HepG2 (cell line): ENCODE results near the gene VAMP2. TPM values are rescaled to one million over a fixed set of nuclear protein-coding genes. Genes with fewer than 3 reads are reported as not detected.
A peak's percentile ranks its signal among the peaks of the same experiment; 100 is the strongest.

Experiments used
- FOXC1 ChIP-seq: sonication (generic); formaldehyde crosslinking; IDR thresholded peaks from 2 replicates; pipeline ENCODE4 v1.8.0; 2022; ENCODE audit warnings: mild to moderate bottlenecking, missing genetic modification reagents, borderline replicate concordance
- GTF3A ChIP-seq: sonication (generic); formaldehyde crosslinking; conservative IDR thresholded peaks from 2 replicates; pipeline ENCODE4 v1.4.0; 2020; ENCODE audit warnings: mild to moderate bottlenecking, missing genetic modification reagents
- HDAC2 ChIP-seq: sonication (generic); formaldehyde crosslinking; IDR thresholded peaks from 2 replicates; pipeline ENCODE4 v1.4.0; 2020; ENCODE audit warnings: missing genetic modification reagents
- HMG20B ChIP-seq: conservative IDR thresholded peaks from 2 replicates; pipeline ENCODE4 v1.6.1; 2016; ENCODE audit warnings: missing genetic modification reagents, missing compliant biosample characterization
- HOXD1 ChIP-seq: sonication (generic); formaldehyde crosslinking; IDR thresholded peaks from 2 replicates; pipeline ENCODE4 v1.5.0; 2020; ENCODE audit warnings: missing genetic modification reagents
- MBNL3 ChIP-seq: fragments of 250-450 bp; sonication (Bioruptor Pico); conservative IDR thresholded peaks from 2 replicates; pipeline ENCODE4 v1.8.0; 2022; ENCODE audit warnings: mild to moderate bottlenecking, inconsistent platforms
- MIER3 ChIP-seq: IDR thresholded peaks from 2 replicates; pipeline ENCODE4 v1.6.1; 2016; ENCODE audit warnings: missing compliant biosample characterization, borderline replicate concordance
- NFATC3 ChIP-seq: sonication (generic); formaldehyde crosslinking; IDR thresholded peaks from 2 replicates; pipeline ENCODE4 v1.5.1; 2020; ENCODE audit warnings: mild to moderate bottlenecking, missing genetic modification reagents
- PRDM10 ChIP-seq: sonication (generic); formaldehyde crosslinking; IDR thresholded peaks from 2 replicates; pipeline ENCODE4 v1.4.0; 2020; ENCODE audit warnings: low read depth, missing genetic modification reagents
- REPIN1 ChIP-seq: sonication (generic); formaldehyde crosslinking; IDR thresholded peaks from 2 replicates; pipeline ENCODE4 v1.8.0; 2022; ENCODE audit warnings: missing genetic modification reagents, low read depth, mild to moderate bottlenecking, borderline replicate concordance
- SMYD3 ChIP-seq: sonication (generic); formaldehyde crosslinking; IDR thresholded peaks from 2 replicates; pipeline ENCODE4 v1.8.1; 2023; ENCODE audit warnings: mild to moderate bottlenecking, missing genetic modification reagents
- TBP ChIP-seq: sonication (generic); formaldehyde crosslinking; IDR thresholded peaks from 2 replicates; pipeline ENCODE4 v1.5.0; 2020; ENCODE audit warnings: missing genetic modification reagents
- ZNF101 ChIP-seq: sonication (generic); formaldehyde crosslinking; IDR thresholded peaks from 2 replicates; pipeline ENCODE4 v1.4.0; 2020; ENCODE audit warnings: mild to moderate bottlenecking, low read depth, missing genetic modification reagents, borderline replicate concordance
- ZNF292 ChIP-seq: sonication (generic); formaldehyde crosslinking; IDR thresholded peaks from 2 replicates; pipeline ENCODE4 v1.8.1; 2022; ENCODE audit warnings: mild to moderate bottlenecking, low read depth, missing genetic modification reagents, borderline replicate concordance
- ZNF318 ChIP-seq: sonication (generic); formaldehyde crosslinking; IDR thresholded peaks from 2 replicates; pipeline ENCODE4 v1.4.0; 2020; ENCODE audit warnings: mild to moderate bottlenecking, missing genetic modification reagents
- ZNF678 ChIP-seq: sonication (generic); formaldehyde crosslinking; IDR thresholded peaks from 2 replicates; pipeline ENCODE4 v1.4.0; 2020; ENCODE audit warnings: mild to moderate bottlenecking, missing genetic modification reagents
- ZNF776 ChIP-seq: sonication (generic); formaldehyde crosslinking; IDR thresholded peaks from 2 replicates; pipeline ENCODE4 v1.4.0; 2020; ENCODE audit warnings: mild to moderate bottlenecking, missing genetic modification reagents
- polyA plus RNA-seq, 8 experiments: library from polyadenylated mRNA; depleted of rRNA in 3 of 8; stranded (reverse) in 7 of 8; unstranded in 1 of 8; fragments of >200 nt; fragmentation: Illumina TruSeq in 4 of 8; extraction: Trizol in 4 of 8; gene quantifications; 2 replicates each; pipeline versions ENCODE4 v1.2.1 to v1.2.3, GENCODE V29; 2011 to 2016; ENCODE audit warnings: low read depth in 4 of 8, missing spikeins in 1 of 8, mixed read lengths in 1 of 8; ENCODE audit not compliant: insufficient read depth in 1 of 8
- total RNA-seq, 5 experiments: library from RNA; depleted of rRNA; stranded (reverse); fragments of >200 nt; fragmentation: Illumina TruSeq; extraction: Trizol; gene quantifications; 2 replicates each; pipeline ENCODE4 v1.2.3, GENCODE V29; 2016; ENCODE audit warnings: low read depth in 1 of 5

VAMP2 gene
- total and polyA plus RNA-seq, 2 of the 13 experiments (the other 11 are each of a cell fraction or from before 2014, with no cell fraction given): 3.9 to 17.2 TPM

- peak; percentile 82; the same call in 1 of the 2 replicates for TF ChIP-seq GTF3A
- TF ChIP-seq FOXC1: 0 out of 2 replicates have a peak, but pooled peaks have one; percentile 22
- no peak for TF ChIP-seq ZNF292 (CRISPR knock-in tag)
- TF ChIP-seq SMYD3 (CRISPR knock-in tag): no peak
- no peak for TF ChIP-seq TBP (CRISPR knock-in tag)
- TF ChIP-seq ZNF678: no peak
- no peak for TF ChIP-seq HMG20B (CRISPR knock-in tag)
- TF ChIP-seq HDAC2 (CRISPR knock-in tag): peak; percentile 68
- TF ChIP-seq REPIN1 (CRISPR knock-in tag): peak; percentile 47
- peak; percentile 69; the same call in 1 of the 2 replicates for TF ChIP-seq MIER3
- TF ChIP-seq NFATC3: 0 out of 2 replicates have a peak, but pooled peaks have one; percentile 52
- TF ChIP-seq MBNL3 (CRISPR knock-in tag): no peak
- 0 out of 2 replicates have a peak, but pooled peaks have one; percentile 22 for TF ChIP-seq PRDM10 (CRISPR knock-in tag)
- no peak for TF ChIP-seq HOXD1 (CRISPR knock-in tag)
- TF ChIP-seq ZNF318 (CRISPR knock-in tag): 0 out of 2 replicates have a peak, but pooled peaks have one; percentile 36
- no peak for TF ChIP-seq ZNF776
- TF ChIP-seq ZNF101 (CRISPR knock-in tag): no peak
Measured at GRCh38 chr17:8119581-8120519, 42.9 kb downstream of the VAMP2 start (continued).
